ENCODE measurements around the gene LDB3.

LDB3 gene

GRCh38 chr10:86744067-86744725 lies 75.9 kb downstream of the LDB3 start:
- no peak for FAIRE-seq

GRCh38 chr10:86747796-86748581 lies 79.7 kb downstream of the LDB3 start:
- no peak for FAIRE-seq

- FAIRE-seq: no peak
Measured at GRCh38 chr10:86749854-86750253, 81.5 kb downstream of the LDB3 start.

DNA sequence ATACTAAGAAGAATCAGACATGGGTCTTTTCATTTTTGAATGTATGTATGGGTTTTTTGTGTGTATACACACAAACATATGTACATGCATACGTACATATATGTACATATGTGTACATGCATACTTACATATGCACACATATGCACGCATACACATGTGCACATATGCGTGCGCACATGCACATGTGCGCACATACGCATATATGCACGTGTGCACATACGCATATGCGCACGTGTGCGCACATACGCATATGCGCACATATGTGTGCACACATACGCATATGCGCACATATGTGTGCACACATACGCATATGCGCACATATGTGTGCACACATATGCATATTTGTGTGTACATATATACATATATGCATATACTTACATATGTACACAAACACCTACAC lies 83.2 kb downstream of the LDB3 start:
- FAIRE-seq: no peak

DNA sequence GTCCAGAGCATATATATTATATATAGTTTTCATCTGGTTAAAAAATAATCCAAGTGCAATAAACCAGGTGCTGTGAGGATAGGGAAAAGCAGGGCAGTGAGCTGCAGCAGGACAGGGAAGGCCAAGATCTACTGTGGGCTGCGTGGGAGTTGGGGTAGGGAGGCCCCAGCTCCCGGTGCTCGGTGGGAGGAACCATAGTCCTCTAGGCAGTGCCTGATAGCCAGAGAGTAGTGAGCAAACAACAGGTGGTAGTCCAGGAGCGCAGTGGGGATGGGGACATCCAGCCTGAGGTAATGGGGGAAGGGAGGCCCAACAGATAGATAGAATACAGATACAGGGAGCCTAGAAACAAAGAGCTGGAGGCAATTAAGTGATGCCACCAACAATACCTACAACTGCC lies 84.0 kb downstream of the LDB3 start:
- no peak for FAIRE-seq

- no peak for FAIRE-seq
Measured at GRCh38 chr10:86753051-86753450, 84.7 kb downstream of the LDB3 start.

- no peak for FAIRE-seq
Measured at GRCh38 chr10:86753638-86754434, 85.5 kb downstream of the LDB3 start.

- no peak for FAIRE-seq
Measured at GRCh38 chr10:86755454-86755739, 87.1 kb downstream of the LDB3 start.

DNA sequence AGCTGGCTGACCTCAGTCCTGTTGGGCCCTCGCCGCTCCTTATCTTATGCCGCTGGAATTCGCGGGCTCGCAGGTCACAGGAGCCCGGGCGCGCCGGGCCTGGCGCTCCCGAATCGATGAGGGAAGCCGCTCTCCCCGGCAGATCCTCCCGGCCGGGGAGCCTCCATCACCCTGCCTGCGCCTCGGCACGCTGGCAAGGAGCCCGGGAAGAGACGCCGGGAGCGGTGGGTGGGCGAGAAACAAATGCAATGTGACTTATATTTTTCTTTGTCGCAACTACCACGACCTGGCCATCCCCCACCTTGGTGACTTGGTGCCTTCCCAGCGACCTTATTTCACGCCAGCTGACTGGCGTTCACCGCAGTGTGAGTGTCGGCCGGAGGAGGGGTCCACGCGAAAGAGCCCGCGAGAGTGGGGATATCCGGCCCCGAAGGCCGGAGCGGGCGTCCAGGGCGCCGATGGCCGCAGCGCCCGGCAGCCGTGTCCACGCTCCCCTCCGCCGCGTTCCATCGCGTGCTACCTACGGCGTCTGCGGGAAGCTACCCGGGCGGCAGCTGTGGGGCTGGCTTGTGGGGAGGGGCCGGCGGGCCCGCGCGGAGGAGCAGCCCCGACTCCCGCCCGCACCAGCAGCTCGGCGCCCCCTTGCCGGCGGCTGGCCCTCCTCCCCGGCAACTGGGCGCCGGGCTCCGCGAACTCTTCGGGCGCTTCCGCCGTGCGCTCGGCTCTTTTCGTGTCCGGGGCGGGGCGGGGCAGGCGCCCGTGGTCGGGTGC lies 87.6 kb downstream of the LDB3 start:
- no peak for FAIRE-seq

DNA sequence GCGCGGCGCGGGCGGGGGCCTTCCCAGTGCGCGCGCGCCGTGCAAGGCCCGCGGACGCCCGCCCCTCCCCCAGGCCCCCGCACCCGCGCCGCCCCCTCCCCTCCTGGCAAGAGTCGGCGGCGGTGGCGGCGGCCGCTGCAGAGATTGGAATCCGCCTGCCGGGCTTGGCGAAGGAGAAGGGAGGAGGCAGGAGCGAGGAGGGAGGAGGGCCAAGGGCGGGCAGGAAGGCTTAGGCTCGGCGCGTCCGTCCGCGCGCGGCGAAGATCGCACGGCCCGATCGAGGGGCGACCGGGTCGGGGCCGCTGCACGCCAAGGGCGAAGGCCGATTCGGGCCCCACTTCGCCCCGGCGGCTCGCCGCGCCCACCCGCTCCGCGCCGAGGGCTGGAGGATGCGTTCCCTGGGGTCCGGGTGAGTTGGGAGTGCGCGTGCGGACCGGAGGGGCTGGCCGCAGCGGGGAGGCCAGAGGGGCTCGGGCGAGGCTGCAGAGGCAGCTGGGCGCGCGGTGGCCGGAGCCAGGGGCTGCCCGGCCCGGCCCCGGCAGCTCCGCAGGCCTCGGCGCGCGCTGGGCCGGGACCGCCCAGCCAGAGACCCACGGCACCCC lies 88.3 kb downstream of the LDB3 start, which contains the start of gene BMPR1A:
Gene BMPR1A, plus strand, starts transcription at position 109 of the 602 bp plus-strand sequence. CDS start 119,400 bp downstream, outside the sequence.
- no peak for FAIRE-seq

- no peak for FAIRE-seq
Measured at GRCh38 chr10:86757113-86757972, 89.0 kb downstream of the LDB3 start.

- FAIRE-seq: no peak
Measured at GRCh38 chr10:86758189-86759072, 90.1 kb downstream of the LDB3 start.

DNA sequence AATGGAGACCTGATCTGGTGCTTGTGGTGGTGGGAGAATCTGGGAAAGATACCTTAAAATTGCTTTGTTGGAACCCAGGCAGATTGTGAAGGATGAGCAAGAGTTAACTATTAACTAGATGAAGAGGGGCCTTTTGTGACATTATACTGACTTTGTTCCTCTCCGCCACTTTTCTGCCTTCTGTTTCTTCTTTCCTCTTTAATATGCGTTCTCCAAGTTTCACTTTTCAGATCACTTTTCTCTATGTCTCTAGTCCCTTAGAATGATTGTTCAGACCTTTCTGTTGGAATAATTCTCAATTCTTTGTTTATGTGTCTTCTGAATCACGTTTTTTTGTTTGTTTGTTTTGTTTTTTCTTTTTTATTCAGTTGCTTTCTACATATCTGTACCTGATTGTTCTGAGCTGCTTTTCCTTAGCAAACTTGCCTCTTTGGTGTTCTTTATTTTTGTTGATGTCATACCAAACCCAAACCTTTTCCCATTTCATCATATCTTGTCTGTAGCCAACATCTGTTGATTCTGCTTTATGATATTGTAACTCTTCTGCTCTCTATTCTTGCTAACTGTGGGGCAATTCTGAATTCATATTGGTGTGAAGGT lies 90.9 kb downstream of the LDB3 start:
- no peak for FAIRE-seq

DNA sequence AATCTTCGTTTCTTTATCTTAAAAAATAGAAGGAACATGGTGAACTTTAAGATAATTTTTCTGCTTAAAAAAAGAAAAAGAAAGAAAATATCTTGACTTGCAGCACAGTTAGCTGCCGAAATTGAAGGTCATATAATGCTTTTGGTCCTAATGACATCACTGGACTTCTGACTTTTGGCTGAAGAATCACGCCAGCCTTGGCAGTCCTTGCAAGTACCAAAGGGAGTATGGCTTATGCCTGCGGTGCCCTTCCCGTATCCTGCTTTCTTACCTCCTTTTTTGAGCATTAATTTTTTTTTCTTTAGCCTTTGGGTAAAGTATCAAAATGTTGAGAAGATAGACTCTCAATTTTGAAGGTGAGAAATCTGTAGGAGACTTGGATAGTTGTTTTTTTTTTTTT lies 95.1 kb downstream of the LDB3 start:
- no peak for FAIRE-seq

DNA sequence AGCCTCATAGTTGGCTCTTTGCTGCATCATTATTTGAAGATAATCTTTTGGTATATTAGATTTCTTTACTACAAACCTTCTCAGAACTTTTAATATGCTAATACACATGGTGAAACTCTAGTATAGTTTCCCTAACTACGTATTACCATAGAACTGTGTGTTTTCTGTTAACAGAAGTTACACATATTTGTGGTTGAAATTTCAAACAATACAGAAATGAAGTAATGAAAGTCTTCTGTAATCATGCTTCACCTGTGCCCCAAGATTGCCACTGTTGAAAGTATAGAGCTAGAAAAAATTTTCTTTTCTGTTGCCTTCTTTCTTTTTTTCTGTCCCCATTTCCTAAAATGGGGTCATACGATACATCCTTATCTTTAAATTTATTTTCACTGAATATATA lies 97.2 kb downstream of the LDB3 start:
- no peak for FAIRE-seq

- FAIRE-seq: no peak
Measured at GRCh38 chr10:86768412-86769062, 100.2 kb downstream of the LDB3 start.

- no peak for FAIRE-seq
Measured at GRCh38 chr10:86769991-86770390, 101.7 kb downstream of the LDB3 start.

DNA sequence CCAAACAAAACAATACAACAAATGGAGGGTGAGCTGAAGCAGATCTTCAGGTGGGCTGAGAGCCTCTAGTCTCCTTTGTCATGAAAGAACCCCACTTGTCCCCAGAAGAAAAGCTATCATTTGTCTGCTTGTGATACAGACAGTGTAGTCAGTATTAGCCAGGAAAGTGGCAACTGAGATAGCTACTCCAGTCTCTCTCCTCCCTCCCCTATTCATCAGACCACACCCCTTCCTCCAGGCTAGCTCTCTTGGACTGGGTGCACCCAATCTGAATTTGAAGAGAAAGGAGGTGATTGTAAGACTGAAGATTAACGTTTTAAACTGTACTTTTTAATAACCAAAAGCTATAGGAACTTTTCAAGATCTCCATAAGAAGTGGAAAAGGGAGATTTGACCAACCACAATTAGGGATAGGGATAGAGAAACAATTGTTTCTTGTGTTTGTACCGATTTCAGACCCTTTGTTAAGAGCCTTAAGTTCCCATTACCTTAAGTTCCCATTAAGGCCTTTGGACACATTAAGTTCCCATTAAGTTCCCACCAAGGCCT lies 102.2 kb downstream of the LDB3 start:
- no peak for FAIRE-seq

- FAIRE-seq: no peak
Measured at GRCh38 chr10:86773498-86773897, 105.2 kb downstream of the LDB3 start.
